ENCODE results near the gene TBX19. TPM values are rescaled to one million over a fixed set of nuclear protein-coding genes. Genes with fewer than 3 reads are reported as not detected.

The TBX19 gene
- total RNA-seq, 1 experiment from 2014 or later = 2.7 TPM

DNA sequence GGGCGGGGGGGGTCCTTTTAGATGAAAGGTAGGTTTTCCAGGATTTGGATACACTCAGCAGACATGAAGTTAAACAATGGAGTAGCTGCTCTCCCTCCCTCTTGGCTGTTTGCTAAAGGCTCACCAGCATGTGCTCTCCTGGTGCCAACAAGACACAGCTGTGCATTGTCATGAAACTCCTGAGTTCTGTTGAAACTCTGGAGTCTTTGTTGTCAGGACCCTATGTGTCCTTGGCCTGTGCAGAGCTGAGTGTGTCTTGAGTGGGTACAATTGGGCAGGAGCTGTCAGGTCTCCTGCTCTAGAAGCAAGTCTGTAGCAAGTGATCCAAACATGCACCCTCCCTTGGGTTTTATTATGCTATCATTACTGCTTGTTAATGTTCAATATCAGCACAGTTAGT is 12.7 kb downstream of the TBX19 start:
- Histone ChIP-seq H3K27me3 (ENCODE audit: control insufficient read depth, insufficient read depth, low read length) (no peaks in the 10 kb centered on the region; the same call in 1 of the 2 replicates), H3K36me3 (replicated peaks; ENCODE audit: control insufficient read depth, insufficient read depth, low read length) (no peaks in the 10 kb centered on the region), H3K4me3 (ENCODE audit: insufficient read depth, low read depth, low read length) (no peak overlapping the region)
- no peak for DNase-seq

DNA sequence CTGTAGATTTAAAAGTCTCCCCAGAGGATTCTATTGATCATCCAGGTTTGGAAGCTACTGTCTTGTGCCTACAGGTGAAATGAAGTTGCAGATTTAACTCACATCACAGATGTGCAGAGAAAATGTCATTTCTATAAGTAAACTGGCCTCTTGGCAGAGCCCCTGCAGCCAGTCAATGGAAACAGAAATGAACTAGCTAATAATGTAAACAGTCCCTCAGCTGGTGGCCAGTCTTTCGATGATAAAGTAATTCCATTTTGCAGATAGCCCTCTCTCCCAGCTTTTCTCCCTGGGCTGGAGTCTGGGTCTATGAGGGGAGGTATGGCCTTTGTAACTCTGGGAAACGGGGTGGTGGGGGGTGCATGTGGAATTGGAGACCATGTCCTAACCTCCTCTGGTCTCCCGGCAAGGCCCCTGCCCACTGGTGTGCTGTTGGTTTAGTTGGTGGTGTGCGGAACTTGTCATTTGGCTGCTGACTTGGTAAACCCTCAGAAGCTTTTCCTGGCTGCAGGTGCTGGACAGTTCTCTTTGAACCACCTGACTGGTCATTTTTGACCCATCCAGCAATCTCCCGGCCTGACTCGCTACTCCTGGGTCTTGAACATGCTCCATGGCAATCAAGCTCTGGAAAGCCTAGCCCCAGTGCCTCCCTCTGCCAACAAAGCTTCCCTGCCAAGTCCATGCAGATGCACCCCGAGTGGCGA is 14.9 kb downstream of the TBX19 start:
- Histone ChIP-seq H3K27me3 (ENCODE audit: control insufficient read depth, insufficient read depth, low read length) (no peaks in the 10 kb centered on the region; the same call in 1 of the 2 replicates), H3K36me3 (replicated peaks; ENCODE audit: control insufficient read depth, insufficient read depth, low read length) (no peaks in the 10 kb centered on the region), H3K4me3 (ENCODE audit: insufficient read depth, low read depth, low read length) (no peak overlapping the region)
- DNase-seq = no peak

DNA sequence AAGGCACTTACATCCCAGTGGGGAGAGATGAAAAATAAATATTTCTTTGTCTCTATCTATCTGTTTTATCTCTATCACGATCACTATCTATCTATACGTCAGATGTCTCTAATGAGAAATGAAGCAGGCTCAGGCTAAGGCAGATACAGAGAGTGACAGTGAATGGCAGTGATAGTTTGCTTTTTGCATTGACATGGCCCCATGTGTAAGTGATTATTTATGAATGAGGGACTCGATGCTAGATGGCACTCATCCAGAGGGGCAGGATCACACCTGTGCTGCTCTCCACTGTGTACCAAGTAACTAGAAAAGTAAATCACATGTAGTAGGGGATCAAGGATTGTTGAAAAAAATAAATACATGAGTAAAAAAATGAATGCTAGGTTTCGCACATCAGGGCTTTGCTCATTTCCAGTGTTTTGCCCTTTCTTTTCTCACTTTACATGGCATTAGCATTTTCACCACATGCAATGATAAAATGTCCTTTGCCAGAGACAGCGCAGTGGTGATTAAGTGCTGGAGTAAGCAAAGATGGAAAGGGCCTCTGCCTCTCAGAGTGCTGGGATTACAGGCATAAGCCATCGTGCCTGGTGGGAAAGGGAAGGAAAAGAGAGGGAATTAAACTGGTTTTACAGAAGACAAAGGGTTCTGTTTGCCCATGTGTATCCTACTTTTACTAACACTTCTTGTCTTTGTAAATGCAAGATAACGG is 16.5 kb downstream of the TBX19 start:
- DNase-seq = no peak
- Histone ChIP-seq H3K4me3 (ENCODE audit: insufficient read depth, low read depth, low read length) (no peak overlapping the region), H3K27me3 (ENCODE audit: control insufficient read depth, insufficient read depth, low read length) (no peaks in the 10 kb centered on the region; the same call in 1 of the 2 replicates), H3K36me3 (replicated peaks; ENCODE audit: control insufficient read depth, insufficient read depth, low read length) (no peaks in the 10 kb centered on the region)

DNA sequence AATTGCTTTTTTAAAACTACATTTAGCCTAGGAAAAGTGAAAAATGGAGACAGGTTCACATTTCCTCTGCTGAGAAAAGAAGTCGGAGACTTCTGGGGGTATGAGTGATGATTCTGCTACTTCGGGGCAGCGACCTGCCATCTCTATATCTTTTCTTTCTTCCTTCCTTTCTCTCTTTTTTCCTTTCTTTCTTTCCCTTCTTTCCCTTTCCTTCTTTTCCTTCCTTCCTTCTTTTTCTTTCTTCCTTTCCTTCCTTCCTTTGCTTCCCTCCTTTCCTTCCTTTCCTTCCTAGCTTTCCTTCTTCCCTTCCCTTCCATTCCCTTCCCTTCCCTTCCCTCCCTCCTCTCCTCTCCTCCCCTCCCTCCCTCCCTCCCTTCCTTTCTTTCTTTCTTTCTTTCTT is 17.8 kb downstream of the TBX19 start:
- Histone ChIP-seq H3K27me3 (ENCODE audit: control insufficient read depth, insufficient read depth, low read length) (no peaks in the 10 kb centered on the region), H3K36me3 (replicated peaks; ENCODE audit: control insufficient read depth, insufficient read depth, low read length) (no peaks in the 10 kb centered on the region), H3K4me3 (ENCODE audit: insufficient read depth, low read depth, low read length) (no peak overlapping the region)
- no peak for DNase-seq

DNA sequence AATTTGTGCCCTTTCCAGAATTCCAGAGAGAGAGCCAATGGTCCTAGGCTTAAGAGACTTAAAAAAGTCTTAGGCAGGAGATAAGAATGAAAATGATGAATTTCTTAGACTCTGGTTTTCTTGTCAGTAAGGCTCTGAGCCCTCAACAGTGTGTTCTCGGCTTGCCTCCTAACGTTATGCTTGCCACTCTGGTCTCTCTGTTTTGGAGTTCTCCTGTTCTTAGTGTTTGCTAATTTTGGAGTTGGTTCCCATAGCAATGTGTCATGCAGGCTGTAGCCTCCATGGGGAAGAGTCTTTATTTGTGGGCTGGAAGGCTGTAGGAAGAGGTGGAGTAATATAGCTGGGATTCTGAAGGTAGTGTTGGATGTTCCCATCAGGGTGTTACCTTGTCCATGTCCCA is 19.9 kb downstream of the TBX19 start:
- DNase-seq = no peak
- H3K27me3 ChIP-seq (ENCODE audit: control insufficient read depth, insufficient read depth, low read length) = no peaks in the 10 kb centered on the region

DNA sequence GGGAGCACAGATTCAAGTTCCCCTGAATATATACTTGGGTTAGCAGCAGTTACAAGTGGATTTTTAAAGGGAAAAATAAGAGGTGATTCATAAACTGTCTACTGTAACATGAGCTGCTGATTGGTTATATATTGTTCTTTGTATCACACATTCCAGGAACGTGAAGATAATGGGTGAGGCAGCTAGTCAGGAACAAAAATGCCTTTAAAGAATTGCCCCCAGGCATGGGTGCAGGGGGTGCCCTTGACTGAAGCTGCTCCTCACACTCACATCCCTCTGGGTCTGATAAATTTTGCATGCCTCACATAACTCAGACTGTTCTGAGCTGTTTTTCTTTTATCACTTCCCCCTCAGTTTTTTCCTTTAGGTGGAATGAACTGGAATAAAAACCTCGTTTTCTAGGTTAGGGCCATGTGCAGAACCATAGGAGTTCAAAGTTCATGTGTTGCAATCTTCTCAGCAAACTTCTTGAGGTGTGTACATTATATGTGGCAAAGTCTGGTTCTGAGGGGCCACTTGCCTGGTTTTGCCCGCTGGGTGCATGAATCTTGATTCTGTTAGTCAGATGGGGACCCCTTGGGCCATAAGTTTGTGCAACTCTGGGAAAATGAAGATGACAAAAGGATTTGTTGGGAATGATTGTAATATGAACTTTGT is 21.1 kb downstream of the TBX19 start:
- DNase-seq = no peak
- Histone ChIP-seq H3K27me3 (ENCODE audit: control insufficient read depth, insufficient read depth, low read length) (no peaks in the 10 kb centered on the region), H3K36me3 (replicated peaks; ENCODE audit: control insufficient read depth, insufficient read depth, low read length) (no peaks in the 10 kb centered on the region), H3K4me3 (ENCODE audit: insufficient read depth, low read depth, low read length) (no peak overlapping the region)

More for the DNA sequence above, 19.9 kb downstream of the TBX19 start:
- no peaks in the 10 kb centered on the region for H3K36me3 ChIP-seq (replicated peaks; ENCODE audit: control insufficient read depth, insufficient read depth, low read length)
- no peak overlapping the region for H3K4me3 ChIP-seq (ENCODE audit: insufficient read depth, low read depth, low read length)

DNA sequence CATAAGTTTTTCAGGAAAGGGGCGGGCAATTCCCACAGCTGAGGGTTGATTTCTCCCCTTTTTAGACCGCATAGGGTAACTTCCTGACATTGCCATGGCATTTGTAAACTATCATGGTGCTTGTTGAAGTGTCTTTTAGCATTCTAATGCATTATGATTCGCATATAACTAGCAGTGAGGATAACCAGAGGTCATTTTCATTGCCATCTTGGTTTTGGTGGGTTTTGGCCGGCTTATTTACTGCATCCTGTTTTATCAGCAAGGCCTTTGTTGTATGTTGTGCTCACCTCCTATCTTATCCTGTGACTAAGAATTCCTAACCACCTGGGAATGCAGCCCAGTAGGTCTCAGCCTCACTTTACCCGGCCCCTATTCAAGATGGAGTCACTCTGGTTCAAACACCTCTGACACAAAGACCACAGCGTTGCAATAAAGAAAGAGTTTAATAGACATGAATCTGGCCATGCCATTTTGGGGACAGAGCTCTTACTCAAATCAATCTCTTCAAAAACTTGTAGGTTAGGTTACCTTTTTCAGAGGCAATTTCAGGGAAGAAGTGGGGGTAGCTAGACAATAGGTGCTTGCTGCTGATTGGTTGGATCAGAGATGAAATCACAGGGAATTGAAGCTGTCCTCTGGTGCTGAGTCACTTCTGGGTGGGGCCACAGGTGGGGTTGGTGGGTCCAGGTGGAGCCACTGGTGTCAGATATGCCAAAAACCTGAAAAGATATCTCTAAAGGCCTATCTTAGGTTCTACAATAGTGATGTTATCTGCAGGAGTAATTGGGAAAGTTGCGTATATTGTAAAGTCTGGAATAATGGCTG is 23.3 kb downstream of the TBX19 start:
- no peak overlapping the region for H3K4me3 ChIP-seq (ENCODE audit: insufficient read depth, low read depth, low read length)
- no peaks in the 10 kb centered on the region for H3K36me3 ChIP-seq (replicated peaks; ENCODE audit: control insufficient read depth, insufficient read depth, low read length)
- H3K27me3 ChIP-seq (ENCODE audit: control insufficient read depth, insufficient read depth, low read length) = no peaks in the 10 kb centered on the region
- DNase-seq = no peak

DNA sequence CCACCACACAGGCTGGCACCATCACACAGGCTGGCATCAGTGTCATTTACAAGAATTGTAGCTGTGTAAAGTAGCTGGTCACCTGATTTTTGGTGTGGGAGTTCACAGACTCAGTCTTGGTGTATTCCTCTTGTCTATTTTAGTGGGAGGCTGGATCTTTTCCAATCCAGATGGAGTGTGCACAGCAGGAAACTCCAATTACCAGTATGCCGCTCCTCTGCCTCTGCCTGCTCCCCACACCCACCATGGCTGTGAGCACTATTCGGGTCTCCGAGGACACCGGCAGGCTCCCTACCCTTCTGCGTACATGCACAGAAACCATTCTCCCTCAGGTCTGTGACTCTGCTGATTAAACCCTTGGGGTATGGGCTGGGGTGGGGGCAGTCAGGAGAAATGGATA is 24.2 kb downstream of the TBX19 start:
- Histone ChIP-seq H3K36me3 (replicated peaks; ENCODE audit: control insufficient read depth, insufficient read depth, low read length) (no peaks in the 10 kb centered on the region), H3K27me3 (ENCODE audit: control insufficient read depth, insufficient read depth, low read length) (no peaks in the 10 kb centered on the region), H3K4me3 (ENCODE audit: insufficient read depth, low read depth, low read length) (no peak overlapping the region)
- no peak for DNase-seq

DNA sequence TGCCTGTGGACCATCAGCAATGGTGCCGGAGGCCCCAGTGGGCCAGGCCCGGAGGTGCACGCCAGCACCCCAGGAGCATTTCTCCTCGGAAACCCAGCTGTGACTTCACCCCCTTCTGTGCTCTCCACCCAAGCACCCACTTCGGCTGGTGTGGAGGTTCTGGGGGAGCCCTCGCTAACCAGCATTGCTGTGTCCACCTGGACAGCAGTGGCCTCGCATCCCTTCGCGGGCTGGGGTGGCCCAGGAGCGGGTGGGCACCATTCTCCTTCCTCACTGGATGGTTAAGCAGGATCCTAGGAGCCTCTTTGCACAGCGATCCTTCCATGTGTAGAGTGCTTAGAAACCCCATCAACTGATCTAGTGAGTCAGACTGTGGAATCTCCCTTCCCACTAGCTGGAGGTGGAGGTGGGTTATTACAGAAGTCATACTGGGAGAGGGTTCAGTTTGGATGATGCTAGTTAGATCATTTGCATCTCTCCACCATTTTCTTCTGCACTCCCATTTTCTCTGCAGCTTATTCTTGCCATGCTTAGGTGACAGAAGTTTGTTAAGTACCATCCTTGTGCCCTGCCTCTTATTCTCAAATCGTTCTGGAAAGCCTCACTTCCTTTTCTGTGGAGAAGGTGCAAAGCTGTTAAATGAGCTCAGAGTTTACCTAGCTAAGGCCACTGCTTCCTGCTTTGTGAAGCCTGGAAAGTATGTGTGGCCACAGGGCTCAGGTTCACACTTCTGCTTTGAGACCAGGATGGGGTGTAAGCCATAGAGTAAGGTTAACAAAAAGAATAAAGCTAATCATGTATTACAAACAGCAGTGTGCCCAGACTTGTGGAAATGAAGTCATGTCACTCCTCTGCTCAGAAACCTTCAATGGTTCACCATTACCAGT is 32.3 kb downstream of the TBX19 start:
- no peak for DNase-seq

DNA sequence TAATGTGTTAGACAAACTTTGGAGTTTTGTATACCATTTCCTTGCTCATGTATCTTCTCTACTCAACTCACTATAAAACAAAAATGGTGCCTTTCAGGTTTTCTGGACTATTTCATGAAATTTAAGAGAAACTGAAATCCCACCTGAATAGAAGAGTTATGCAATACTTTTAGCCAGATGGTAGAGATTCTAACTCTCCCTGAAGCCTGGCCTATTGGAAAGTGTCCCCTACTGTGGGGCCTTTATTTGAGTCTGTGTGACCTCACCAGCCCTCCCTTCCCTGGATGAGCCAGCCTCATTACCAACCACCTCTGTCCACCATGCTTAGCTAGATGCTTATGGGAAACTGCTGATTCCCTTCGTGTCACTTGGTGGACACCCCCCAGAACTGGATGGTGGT is 35.5 kb downstream of the TBX19 start:
- Histone ChIP-seq H3K27me3 (ENCODE audit: control insufficient read depth, insufficient read depth, low read length) (no peaks in the 10 kb centered on the region), H3K36me3 (replicated peaks; ENCODE audit: control insufficient read depth, insufficient read depth, low read length) (no peaks in the 10 kb centered on the region), H3K4me3 (ENCODE audit: insufficient read depth, low read depth, low read length) (no peak overlapping the region)
- no peak for DNase-seq

More for the DNA sequence above, 32.3 kb downstream of the TBX19 start:
- Histone ChIP-seq H3K4me3 (ENCODE audit: insufficient read depth, low read depth, low read length) (no peak overlapping the region), H3K36me3 (replicated peaks; ENCODE audit: control insufficient read depth, insufficient read depth, low read length) (no peaks in the 10 kb centered on the region), H3K27me3 (ENCODE audit: control insufficient read depth, insufficient read depth, low read length) (no peaks in the 10 kb centered on the region)

DNA sequence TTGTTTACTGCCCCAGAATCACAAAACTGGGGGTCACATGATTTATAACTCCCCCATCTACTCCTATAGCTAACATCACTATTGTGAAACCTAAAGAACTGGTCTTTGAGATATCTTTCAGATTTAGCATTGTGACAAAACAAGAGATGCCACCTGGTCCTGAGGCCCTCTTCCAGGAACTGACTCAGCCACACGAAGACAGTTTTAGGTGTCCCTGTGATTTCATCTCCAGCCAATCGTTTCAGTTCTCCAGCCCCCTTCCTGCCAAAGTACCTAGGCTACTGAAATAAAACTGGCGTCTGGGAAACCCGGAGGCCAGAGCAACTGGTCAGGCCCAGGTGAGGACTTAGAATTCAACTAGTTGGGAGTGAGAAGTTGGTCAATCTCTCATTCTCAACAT is 36.6 kb downstream of the TBX19 start:
- H3K4me3 ChIP-seq (ENCODE audit: insufficient read depth, low read depth, low read length) = no peak overlapping the region
- H3K36me3 ChIP-seq (replicated peaks; ENCODE audit: control insufficient read depth, insufficient read depth, low read length) = no peaks in the 10 kb centered on the region
- no peaks in the 10 kb centered on the region for H3K27me3 ChIP-seq (ENCODE audit: control insufficient read depth, insufficient read depth, low read length)
- no peak for DNase-seq

DNA sequence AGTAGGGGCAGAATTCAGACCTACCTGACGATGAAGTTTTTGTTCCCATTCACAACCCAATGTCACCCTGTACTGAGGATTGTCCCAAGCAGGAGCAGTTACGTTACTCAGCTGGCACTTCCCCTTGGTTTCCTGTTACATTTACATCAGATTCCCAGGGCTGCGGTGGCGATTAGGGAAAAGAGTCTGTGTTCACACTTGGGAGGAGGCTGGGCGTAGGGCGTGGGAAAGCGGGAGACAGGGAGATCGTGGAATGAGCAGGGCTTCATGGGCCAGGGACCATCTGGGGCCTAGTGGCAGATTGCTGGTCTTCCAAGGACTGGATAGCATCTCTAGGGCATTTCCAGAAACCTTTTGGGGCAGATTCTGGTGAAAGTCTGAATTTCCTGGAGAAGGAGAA is 39.0 kb downstream of the TBX19 start:
- Histone ChIP-seq H3K4me3 (ENCODE audit: insufficient read depth, low read depth, low read length) (no peak overlapping the region), H3K27me3 (ENCODE audit: control insufficient read depth, insufficient read depth, low read length) (no peaks in the 10 kb centered on the region), H3K36me3 (replicated peaks; ENCODE audit: control insufficient read depth, insufficient read depth, low read length) (no peaks in the 10 kb centered on the region)
- DNase-seq = no peak

DNA sequence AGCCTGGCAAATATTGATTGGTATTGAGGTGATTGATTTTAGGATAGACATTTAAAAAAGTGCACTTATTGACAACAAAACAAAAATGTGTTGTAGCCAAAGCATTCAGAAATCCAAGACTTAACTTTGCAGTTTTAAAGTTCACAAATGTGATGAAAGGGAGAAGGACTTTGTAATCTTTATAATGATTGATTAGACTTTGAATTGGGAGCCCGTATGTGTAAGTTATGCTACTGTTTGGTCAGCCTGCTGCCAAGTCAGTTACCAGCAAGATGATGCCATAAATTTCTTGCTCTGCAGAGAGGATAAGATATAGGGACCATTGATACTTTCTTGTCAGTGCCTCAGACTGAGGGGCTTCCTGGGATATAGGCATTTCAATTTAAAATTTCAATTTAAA is 39.5 kb downstream of the TBX19 start:
- no peaks in the 10 kb centered on the region for H3K36me3 ChIP-seq (replicated peaks; ENCODE audit: control insufficient read depth, insufficient read depth, low read length)
- H3K4me3 ChIP-seq (ENCODE audit: insufficient read depth, low read depth, low read length) = no peak overlapping the region
- no peaks in the 10 kb centered on the region for H3K27me3 ChIP-seq (ENCODE audit: control insufficient read depth, insufficient read depth, low read length)
- no peak for DNase-seq

All from H7 (cell line).